ENCODE data around the gene PLSCR4.

DNA sequence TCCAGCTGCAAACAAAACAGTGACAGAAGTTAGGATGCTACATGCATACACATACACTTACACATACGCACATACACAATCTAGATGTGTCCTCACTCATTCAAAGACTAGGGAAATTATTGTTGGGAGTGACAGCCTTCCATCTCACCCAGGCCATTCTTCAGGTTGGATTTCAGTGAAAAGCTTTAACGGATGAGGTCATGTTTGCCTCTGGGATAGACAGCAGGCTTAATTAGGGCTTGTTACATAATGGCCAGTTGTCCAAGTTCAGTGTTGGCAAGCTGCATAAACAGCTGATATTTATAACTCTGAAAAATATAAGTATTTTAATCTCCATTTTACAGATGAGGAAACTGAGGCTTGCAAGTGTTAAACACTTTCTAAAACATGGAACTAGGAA, 54.1 kb downstream of the PLSCR4 start:
- TF ChIP-seq POLR2A (IDR thresholded peaks at IDR 0.05; ENCODE audit: control extremely low read depth in 1 of 2, low read depth in 2 of 2, low read length in 2 of 2): no peak
- TF ChIP-seq, protein P1, sequence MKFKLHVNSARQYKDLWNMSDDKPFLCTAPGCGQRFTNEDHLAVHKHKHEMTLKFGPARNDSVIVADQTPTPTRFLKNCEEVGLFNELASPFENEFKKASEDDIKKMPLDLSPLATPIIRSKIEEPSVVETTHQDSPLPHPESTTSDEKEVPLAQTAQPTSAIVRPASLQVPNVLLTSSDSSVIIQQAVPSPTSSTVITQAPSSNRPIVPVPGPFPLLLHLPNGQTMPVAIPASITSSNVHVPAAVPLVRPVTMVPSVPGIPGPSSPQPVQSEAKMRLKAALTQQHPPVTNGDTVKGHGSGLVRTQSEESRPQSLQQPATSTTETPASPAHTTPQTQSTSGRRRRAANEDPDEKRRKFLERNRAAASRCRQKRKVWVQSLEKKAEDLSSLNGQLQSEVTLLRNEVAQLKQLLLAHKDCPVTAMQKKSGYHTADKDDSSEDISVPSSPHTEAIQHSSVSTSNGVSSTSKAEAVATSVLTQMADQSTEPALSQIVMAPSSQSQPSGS (IDR thresholded peaks at IDR 0.05; ENCODE audit: low read length): no peak
- no peak for TF ChIP-seq HDAC6 (IDR thresholded peaks at IDR 0.05; ENCODE audit: low read depth, low read length)
- no peak for TF ChIP-seq CEBPB (IDR thresholded peaks at IDR 0.05; ENCODE audit: low read depth, low read length)
- no peak for TF ChIP-seq CTCF (IDR thresholded peaks at IDR 0.05; ENCODE audit: control extremely low read depth in 1 of 3, insufficient read depth in 1 of 3, low read depth in 1 of 3, low read length in 3 of 3)
- no peak for TF ChIP-seq TEAD4 (IDR thresholded peaks at IDR 0.05; ENCODE audit: low read depth, low read length)
- TF ChIP-seq TAF1 (IDR thresholded peaks at IDR 0.05; ENCODE audit: low read depth, low read length): no peak
